HG03571 (cell line): ENCODE measurements around the gene ANKRD13A.
"Not testable (repeated sequence)": the region's sequence is repeated elsewhere in the genome, so short reads cannot be mapped to it uniquely, and the experiment has no call there.

Experiments
- ATAC-seq: cut with Tn5 transposase; IDR thresholded peaks from one replicate; pipeline ENCODE4 v1.9.1; 2021; ENCODE audit not compliant: unreplicated experiment

ANKRD13A gene

DNA sequence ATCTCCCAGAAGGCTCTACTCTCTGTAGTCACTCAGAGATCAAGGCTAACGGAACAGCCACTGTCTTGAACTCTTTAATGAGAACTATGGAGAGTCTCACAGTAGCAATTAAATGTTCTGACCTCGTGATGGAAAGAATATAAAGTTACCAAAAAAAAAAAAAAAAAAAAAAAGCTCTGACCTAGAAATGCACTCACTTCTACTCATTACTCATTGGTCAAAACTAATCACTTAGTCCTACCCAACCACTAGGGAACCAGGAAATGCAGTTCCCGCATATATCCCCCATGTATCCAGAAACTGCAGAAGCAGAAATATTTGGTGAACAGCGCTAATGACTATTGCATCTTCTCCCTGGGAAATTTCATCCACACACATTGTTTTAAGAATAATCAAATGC, 78.6 kb downstream of the ANKRD13A start:
- no peak for ATAC-seq

DNA sequence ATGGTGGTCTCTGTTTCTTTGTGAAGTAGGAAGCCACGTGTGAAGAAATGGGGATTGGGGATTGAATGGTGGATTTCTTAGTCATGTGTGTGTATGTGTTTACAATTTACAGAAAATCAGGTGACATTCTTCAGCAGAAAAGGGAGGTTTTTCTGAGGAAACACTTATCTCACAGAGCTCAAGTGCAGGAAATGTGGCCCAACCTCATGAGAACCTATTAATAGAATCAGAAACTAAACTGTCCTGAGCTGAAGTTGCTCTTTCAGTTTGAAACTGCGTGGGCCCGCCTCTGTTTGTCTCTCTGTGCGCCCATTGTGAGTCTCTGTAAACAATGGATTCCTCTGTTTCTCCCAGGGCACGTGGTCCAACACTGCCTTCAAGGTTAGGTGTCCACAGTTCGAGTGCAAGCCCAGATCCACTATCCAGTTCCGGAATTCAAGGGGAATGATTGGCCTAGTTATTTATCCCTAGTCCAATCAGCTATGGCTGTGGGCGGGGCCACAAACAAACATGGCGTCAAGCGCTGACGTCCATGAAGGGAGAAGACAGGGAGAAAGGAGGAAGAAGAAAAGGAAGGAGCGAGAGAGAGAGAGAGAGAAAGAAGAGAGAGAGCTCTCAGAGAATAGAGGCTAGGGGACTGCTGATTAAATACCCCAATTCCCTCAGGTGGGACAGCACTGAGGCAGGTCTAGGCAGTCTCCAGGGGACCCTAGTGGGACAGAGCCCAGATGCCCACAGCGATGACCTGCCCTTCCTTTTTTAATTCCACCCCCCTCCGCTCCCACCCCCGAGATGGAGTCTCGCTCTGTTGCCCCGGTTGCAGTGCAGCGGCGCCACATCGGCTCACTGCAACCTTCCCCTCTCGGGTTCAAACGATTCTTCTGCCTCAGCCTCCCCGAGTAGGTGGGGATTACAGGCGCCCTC, 80.5 kb downstream of the ANKRD13A start:
- ATAC-seq = peak; percentile 87

GRCh38 chr12:110080410-110080809, 81.2 kb downstream of the ANKRD13A start:
- ATAC-seq = no peak

- no peak for ATAC-seq
Measured at GRCh38 chr12:110084314-110085015, 85.2 kb downstream of the ANKRD13A start.

DNA sequence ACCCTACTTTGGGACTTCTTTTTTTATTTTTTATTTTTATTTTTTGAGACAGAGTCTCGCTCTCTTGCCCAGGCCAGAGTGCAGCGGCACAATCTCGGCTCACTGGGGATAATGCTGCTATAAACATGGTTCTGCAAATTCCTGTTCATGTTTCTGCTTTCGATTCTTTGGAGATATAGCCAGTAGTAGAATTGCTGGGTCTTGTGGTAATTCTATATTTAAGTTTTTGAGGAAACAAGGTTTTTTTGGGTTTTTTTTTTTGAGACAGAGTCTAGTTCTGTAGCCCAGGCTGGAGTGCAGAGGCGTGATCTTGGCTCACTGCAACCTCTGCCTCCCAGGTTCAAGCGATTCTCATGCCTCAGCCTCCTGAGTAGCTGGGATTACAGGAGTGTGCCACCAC, 89.0 kb downstream of the ANKRD13A start:
- not testable (repeated sequence) for ATAC-seq

GRCh38 chr12:110088936-110089335, 89.7 kb downstream of the ANKRD13A start:
- ATAC-seq = no peak
